ENCODE measurements around the gene NR4A1.

NR4A1 gene

DNA sequence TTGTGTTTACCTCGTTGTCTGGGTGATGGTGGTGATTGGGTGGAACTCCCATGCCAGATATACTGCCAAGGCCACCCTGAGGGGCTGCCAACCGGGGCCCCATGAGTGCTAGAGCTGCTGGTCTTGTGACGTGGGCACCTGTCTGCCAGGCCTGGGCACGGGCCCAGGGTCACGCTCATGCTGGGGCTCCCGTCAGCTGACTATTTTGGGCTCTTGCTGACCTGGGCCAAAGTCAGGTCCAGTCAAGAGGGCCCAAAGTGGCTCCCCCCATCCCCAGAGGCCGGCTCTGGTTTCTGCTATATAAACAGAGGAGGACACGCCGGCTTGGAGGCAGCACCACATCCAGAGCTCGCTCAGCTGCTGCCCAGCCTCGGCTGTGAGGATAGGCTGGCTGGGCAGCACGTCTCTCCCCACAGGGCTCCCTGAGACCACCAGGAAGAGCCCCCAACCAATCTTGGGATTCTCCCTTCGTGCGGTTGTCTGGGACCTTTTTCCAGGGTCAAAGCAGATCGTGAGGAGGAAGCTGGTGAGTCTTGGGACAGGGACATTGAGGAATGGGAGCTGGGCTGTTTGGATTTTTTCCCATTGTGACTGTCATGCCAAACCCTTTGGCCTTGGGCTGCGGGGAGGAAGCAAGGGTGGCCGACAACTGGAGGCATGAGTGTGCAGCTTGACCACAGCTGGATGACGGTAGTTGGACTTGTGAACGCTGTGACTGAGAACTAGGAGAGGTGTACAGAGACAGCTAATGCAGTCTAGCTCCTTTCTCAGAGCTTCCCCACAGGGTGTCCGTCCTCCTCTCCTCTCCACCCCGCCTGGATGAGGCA, 7.6 kb upstream of the NR4A1 start:
- DNase-seq = no peak

DNA sequence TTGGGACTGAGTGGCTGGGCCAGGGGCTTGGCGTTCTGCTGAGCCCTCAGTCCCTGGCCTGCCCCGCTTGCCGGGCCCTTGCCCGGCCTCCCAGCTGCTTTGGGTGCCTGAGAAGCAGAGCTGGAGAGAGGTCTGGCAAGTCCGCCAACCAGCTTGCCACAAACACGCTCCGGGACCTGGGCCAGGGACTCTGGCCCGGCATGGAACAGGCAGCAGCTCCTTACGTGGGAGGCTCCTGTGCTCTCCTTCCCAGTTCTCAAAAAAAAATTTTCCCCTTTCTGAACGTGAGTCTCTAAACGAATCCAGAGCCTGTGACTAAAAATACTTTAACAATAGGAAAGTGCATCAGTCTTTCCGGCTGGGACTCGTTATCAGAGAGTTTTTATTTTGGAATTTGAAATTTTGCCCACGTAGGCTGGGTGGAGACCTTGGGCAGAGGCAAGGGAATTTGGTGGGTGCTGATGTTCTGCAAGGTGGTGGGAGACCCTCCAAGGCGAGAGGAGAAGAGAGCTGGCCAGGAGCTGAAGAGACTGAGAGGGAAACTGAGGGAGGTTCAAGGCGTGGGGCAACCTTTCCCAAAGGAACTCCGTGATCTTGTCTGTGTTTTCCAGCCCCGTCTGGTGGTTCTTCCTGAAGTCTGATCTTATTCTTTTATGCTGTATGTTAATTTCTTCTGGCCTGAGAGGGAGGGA, 6.8 kb upstream of the NR4A1 start:
- DNase-seq = no peak

DNA sequence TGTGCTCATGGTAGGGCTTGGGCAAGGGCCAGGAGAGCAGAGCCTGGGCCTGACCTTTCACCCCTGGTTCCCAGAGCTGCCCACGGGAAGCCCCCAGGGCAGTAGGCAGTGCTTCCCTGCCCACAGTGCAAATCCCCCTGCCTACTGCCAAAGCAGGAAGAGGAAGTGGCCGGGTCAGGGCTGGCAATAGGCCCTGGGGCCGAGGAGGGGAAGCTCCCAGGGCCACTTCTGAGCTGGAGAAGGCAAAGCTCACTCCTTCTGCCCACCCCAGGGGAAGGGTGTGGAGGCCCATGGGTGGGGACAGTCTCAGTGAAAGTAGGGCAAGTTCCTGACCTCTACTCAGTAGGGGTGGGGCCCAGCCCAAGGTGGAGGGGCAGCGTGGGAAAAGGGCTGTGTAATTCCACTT, 5.4 kb upstream of the NR4A1 start:
- no peak for DNase-seq

DNA sequence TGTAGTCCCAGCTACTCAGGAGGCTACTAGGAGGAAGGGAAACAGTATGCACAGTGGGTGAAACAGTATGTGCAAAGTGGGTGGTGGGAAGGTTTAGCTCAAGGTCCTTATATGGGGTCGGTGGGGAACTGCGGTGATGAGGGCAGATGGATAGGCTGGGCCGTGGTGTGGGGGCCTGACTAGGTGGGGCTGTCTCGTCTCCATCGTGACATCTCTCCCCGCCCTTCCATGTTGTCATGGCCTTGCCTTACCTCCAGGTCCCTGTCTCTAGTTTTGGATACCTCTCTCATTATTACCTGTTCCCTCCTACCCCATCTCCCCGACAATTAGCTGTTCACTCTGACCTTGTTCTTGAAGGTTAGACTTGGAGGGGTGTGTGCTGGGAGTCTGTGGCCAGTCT, 4.4 kb upstream of the NR4A1 start:
- no peak for DNase-seq

DNA sequence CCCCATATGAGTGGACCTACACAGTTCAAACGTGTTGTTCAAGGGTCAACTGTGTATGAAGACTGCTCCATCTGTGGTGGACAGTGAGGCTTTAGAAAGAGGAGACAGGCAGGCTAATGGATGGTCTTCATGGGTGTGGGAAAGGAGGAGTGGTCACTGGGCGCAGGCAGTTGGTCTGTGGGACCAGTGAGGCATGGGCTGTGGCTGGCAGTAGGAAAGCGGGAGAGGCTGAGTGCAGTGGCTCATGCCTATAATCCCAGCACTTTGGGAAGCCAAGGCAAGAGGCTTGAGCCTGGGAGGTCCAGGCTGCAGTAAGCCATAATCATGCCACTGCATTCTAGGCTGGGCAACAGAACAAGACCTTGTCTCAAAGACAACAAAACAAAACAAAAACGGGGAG, 2.0 kb upstream of the NR4A1 start:
- DNase-seq = no peak

DNA sequence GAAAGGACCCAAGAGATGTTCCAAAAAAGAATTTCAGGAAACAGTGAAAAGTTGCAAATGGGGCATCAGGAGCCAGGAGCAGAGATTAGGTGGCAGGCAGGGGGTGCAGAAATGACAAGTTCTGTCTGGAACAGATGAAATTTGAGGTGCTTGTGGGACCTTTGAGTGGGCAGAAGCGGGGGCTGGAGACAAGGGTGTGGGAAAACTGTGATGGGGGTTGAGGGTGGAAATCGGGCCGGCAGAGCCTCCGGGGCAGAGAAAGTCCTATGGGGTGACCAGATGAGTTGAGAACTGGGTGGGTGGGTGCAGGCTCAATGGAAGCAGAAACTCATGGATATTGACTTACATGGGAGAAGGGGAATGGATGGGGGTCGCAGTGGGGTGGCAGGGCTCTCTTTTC, 1.6 kb upstream of the NR4A1 start:
- DNase-seq = no peak

DNA sequence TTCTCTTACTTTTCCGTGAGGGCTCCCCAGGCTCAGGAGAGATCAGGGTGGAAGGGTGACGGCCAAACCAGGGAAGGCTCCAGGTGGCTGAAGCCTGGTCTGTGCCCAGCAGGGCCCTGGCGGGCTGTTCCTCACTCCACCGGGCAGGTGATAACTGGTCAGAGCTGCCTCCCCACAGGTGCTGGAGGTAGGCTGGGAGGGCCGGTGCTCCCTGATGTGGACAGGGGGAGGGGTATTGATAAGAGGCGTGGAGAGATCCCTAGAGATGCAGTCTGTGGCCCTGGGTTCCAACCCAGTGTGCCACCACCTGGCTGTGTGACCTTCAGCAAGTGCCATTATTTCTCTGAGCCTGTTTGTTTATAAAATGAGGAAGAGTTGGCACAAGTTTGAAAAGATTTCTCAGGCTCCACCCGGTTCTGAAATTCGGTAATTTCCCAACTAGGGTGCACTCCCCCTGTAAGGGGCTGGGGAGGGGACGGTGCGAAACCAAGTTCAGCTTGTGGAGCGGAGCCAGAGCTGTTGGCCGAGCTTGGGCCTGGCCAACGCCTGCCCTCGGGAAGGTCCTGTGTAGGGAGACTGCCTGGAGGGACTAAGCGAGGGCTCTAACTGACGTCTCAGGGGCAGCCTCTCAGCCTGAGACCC, 1.0 kb upstream of the NR4A1 start:
- DNase-seq = no peak

DNA sequence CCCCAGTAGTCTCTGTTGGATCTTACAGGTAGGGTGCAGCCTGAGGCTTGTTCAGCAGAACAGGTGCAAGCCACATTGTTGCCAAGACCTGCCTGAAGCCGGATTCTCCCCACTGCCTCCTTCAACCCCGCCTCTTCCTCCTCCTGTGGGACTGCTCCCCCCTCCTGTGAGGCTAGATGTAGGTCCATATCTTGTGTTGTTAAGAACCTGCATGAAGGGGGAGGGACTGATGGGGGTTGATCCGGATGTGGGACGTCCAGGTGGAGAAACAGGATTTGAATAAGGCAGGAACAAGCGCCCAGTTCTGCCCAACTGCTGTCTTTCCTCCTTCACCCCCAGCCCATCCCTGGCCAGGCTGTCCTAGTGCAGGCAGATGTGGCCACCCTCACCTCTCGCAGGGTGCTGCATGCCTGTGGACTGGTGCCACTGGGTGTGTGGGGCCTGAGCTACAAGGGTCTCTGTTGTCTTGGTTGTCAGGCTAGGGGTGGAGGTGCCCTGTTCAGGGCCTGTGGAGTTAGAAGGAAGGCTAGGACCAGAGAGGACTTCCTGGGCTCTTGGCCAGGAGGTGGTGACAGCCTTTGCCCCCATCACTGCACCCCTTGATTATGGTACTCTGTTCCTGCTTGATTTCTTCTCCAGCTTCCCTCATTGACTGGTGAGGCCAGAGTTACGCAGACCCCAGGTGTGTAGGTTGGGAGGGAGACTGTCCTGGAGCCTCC, 1.4 kb downstream of the NR4A1 start:
- DNase-seq = no peak

DNA sequence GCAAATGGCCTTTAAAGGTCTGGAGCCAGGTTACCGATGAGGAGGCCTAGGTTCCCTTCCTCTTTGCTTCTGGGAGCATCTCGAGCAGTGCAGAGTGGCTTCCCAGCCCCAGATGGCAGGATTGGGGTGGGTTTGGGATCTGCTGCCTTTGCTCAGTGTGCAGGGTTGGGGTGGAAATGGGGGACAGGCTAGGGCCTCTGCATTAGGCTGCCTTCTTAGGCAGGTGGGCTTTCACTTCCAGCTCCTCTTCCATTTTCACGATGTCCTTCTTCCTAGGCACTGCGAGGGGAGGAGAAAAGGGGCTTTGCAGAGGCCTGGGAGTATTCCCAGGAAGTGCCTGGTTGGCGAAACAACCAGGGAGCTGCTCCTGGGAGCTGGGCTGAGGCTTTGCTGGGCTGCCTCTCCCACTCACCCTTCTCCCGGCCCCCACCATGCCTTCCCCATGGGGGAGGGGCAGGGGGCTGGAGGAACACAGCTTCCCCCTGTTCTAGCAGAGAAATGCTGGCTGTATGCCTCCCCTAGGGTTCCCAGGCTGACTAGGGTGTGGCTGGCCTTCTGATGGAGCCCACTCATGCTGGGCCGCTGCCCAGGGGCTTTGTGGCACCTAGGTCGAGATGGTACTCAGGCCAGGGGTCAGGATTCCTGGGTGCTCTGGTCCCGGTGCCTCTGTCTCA, 2.4 kb downstream of the NR4A1 start:
- no peak for DNase-seq

DNA sequence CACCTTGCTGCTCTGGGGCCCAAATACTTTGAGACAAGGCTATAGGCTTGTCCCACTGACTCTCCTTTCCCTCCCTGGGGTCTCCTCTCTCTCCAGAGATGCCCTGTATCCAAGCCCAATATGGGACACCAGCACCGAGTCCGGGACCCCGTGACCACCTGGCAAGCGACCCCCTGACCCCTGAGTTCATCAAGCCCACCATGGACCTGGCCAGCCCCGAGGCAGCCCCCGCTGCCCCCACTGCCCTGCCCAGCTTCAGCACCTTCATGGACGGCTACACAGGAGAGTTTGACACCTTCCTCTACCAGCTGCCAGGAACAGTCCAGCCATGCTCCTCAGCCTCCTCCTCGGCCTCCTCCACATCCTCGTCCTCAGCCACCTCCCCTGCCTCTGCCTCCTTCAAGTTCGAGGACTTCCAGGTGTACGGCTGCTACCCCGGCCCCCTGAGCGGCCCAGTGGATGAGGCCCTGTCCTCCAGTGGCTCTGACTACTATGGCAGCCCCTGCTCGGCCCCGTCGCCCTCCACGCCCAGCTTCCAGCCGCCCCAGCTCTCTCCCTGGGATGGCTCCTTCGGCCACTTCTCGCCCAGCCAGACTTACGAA, 3.1 kb downstream of the NR4A1 start:
- DNase-seq = no peak

DNA sequence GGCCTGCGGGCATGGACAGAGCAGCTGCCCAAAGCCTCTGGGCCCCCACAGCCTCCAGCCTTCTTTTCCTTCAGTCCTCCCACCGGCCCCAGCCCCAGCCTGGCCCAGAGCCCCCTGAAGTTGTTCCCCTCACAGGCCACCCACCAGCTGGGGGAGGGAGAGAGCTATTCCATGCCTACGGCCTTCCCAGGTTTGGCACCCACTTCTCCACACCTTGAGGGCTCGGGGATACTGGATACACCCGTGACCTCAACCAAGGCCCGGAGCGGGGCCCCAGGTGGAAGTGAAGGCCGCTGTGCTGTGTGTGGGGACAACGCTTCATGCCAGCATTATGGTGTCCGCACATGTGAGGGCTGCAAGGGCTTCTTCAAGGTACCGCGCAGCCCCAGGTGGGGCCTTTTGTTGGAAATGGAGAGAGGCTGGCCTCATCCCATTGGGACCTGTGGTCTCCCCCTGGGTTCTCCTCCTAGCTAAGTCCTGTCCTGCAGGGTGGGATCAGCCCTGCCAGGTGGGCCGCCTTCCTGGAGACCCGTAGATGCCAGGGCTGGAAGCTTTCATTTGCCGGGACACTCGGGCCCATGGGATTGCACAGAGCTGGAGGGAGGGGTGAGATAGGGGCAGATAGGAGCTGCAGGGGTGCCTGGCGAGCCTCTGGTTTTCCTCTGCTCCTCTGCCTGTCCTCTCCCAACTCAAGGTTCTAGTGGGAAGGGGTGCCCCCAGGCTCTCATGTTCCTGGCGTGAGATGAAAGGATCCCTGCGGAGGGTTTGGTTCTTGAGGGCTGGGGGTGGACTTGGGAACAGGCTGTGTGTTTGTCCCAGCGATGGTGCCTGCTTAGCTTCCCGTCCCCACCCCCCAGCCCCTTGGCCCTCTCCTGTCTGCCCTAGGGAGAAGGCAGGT, 3.8 kb downstream of the NR4A1 start:
- no peak for DNase-seq

DNA sequence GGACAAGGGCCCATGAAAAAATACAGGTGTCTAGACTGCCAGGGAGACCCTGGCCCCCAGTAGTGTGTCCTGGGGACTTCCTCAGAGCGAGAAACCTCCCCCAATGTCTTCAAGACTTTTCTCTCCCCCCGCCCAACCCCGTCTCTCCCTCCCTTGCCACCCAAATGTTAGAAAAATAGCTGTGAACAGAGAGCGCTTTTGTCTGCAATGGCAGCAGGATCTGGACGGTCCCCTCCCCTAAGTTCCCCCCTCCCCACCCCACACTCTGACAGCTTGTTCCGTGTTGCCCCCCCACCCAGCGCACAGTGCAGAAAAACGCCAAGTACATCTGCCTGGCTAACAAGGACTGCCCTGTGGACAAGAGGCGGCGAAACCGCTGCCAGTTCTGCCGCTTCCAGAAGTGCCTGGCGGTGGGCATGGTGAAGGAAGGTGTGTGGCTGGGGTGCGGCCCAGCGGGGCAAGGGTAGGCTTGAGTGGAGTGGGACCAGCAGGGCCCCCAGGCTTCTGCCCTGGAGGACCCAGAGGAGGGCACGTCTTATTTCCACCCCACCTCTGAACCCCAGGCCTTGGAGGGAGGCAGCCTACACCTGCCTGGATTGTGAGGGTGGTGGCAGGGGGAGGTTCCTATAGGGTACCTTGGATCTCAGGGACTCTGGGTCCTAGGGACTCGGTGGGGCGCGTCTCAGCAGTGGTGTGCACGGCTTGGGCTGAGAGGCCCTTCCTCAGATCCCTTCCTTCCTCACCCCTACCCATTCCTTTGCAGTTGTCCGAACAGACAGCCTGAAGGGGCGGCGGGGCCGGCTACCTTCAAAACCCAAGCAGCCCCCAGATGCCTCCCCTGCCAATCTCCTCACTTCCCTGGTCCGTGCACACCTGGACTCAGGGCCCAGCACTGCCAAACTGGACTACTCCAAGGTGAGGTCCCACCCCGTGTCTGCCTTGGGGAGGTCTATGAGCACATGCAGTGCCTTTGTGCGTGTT, 4.8 kb downstream of the NR4A1 start:
- no peak for DNase-seq

DNA sequence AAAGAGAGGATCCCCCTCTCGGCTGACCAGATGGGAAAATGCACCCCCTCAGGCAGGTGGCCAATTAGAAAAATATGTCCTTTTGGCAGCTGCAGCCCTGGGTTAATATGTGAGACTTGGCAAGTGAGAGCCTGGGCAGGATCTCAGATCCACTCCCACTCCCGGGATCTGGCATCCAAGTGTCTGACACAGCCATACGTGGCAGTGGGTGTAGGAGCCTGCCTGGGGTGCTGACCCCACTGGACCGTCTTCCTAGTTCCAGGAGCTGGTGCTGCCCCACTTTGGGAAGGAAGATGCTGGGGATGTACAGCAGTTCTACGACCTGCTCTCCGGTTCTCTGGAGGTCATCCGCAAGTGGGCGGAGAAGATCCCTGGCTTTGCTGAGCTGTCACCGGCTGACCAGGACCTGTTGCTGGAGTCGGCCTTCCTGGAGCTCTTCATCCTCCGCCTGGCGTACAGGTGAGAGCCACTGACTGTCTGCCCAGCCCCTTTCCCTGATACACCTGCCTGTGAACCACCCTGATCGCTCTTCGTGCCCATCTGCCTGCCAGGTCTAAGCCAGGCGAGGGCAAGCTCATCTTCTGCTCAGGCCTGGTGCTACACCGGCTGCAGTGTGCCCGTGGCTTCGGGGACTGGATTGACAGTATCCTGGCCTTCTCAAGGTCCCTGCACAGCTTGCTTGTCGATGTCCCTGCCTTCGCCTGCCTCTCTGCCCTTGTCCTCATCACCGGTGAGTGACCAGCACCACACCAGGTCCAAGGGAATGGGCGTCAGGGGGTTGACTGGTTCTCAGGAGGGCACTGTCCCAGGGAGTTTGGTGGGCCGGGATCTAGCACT, 5.8 kb downstream of the NR4A1 start:
- no peak for DNase-seq

DNA sequence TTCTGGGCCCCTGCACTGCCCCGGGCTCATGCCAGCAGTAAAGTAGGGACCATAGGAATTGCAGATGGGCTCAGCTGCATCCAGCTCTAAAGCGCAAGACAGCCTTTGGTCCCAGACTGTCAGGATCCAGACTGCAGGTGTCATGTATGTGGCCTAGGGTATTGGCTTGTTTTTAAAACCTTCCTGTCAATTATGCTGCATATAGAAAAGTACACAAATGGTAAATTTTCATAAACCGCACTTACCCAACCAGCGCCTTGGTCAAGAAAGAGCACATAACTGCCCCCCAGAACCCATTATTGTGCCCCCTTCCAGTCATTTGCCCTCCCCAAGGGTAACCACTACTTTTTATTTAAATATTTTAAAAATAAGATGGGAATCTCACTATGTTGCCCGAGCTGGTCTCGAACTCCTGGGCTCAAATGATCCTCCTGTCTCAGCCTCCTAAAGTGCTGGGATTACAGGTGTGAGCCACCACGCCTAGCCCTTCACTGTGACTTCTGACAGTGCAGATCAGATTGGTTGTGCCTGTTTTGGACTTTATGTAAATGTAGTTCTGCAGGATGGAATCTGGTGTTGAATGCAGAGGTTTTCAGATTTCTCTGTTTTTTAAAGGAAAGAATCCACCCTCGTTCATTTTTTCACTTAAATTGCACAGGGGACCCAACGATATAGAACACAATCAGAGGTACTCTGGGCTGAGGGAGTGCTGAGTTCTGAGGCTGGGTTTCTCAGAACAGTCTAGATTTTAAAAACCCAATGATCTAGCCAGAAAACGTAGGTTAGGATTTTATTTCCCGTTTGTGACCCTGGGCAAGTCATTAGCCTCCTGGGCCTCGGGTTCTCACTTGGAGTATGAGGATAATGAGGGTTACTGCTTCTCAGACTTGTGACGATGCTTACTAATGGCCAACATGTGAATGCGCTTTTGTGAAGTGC, 6.7 kb downstream of the NR4A1 start:
- DNase-seq = no peak

DNA sequence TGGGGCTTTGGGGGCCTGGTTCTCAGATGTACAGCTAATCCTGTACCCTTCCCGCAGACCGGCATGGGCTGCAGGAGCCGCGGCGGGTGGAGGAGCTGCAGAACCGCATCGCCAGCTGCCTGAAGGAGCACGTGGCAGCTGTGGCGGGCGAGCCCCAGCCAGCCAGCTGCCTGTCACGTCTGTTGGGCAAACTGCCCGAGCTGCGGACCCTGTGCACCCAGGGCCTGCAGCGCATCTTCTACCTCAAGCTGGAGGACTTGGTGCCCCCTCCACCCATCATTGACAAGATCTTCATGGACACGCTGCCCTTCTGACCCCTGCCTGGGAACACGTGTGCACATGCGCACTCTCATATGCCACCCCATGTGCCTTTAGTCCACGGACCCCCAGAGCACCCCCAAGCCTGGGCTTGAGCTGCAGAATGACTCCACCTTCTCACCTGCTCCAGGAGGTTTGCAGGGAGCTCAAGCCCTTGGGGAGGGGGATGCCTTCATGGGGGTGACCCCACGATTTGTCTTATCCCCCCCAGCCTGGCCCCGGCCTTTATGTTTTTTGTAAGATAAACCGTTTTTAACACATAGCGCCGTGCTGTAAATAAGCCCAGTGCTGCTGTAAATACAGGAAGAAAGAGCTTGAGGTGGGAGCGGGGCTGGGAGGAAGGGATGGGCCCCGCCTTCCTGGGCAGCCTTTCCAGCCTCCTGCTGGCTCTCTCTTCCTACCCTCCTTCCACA, 7.6 kb downstream of the NR4A1 start:
- DNase-seq = no peak

DNA sequence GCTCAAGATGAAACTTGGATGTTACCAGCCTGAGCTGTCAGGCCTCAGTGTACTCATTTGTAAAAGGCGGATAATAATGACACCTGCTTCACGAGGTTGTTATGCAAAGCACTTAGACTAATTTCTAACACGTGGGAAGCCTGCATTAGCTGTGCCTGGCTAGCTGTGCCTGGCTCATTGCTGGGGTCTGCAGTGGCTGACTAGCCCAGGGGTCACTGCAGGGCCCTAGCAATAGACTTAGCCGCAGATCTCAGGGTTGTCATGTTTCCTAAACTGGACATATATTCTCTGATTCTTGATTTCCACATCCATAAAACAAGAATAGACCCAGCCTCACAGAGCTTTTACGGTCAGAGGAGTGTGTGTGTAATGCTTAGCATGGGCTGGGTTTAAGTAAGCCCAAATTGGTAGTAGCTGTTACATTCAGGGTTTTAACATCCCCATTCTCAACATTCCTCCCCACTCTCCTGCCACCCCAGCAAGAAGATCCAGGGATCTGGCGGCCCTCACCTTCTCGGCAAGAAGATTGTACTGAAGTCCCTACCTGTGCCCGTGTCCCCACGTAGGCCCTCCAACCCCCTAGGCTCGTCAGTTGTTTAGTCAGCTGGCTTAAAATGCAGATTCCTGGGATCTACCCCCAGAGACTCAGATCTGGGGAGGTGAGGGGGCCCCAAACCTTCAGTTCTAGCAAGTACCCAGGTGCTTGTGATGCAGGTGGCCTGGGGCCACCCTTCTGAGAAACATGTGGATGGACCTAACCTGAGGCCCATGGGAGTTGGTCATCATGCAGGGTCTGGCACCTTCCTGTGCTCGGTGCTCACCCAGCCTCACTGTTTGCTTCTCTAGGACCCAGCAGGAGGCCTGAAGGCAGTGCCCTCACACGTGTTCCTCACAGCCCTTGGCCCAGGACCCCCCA, 8.6 kb downstream of the NR4A1 start:
- no peak for DNase-seq

All from activated CD4-positive, alpha-beta T cell treated with anti-CD3 and anti-CD28 coated beads, Interleukin-2, Interleukin-6, amounts not matched to agents 100 ng/mL and 50 ng/mL, durations not matched to agents 16 hours and 8 hours (primary cell).